H1 (cell line): ENCODE measurements around the gene DYNLL1. TPM values are rescaled to one million over a fixed set of nuclear protein-coding genes. Genes with fewer than 3 reads are reported as not detected.

Source experiments
- ATF3 ChIP-seq: IDR thresholded peaks from 2 replicates; pipeline ENCODE4 v1.6.1; 2011; ENCODE audit warnings: low read depth, mild to moderate bottlenecking, low read length; ENCODE audit not compliant: insufficient read depth
- CBX5 ChIP-seq: fragments of 300-800, 300-1000 bp; sonication (generic); IDR thresholded peaks from 2 replicates; pipeline ENCODE4 v1.7.1; 2016; ENCODE audit warnings: antibody characterized with exemption, low read length, low read depth
- CBX8 ChIP-seq: fragments of 300-800, 300-1000 bp; sonication (generic); IDR thresholded peaks from 2 replicates; pipeline ENCODE4 v1.7.1; 2016; ENCODE audit warnings: low read depth, low read length, borderline replicate concordance
- JUN ChIP-seq: IDR thresholded peaks from 2 replicates; pipeline ENCODE4 v1.6.1; 2011; ENCODE audit warnings: low read depth, mild to moderate bottlenecking, improper control_type of control experiment, low read length
- NANOG ChIP-seq: IDR thresholded peaks from 2 replicates; pipeline ENCODE4 v1.6.1; 2011; ENCODE audit warnings: low read length, low read depth, mild to moderate bottlenecking, inconsistent platforms; ENCODE audit not compliant: insufficient read depth, poor library complexity, severe bottlenecking
- POLR2A ChIP-seq, 2 experiments: IDR thresholded peaks; 1 replicate in 1 of 2; 2 replicates in 1 of 2; pipeline ENCODE4 v1.6.1; 2011; ENCODE audit warnings: low read depth in 2 of 2, low read length in 2 of 2, mild to moderate bottlenecking in 2 of 2; ENCODE audit errors: control extremely low read depth in 1 of 2
- SAP30 ChIP-seq: fragments of 300-600 bp; sonication (generic); IDR thresholded peaks from 2 replicates; pipeline ENCODE4 v1.7.1; 2012; ENCODE audit warnings: low read length, moderate library complexity, mild to moderate bottlenecking, inconsistent platforms; ENCODE audit not compliant: insufficient read depth, insufficient replicate concordance
- SP1 ChIP-seq: IDR thresholded peaks from 2 replicates; pipeline ENCODE4 v1.6.1; 2011; ENCODE audit warnings: low read depth, low read length
- TAF1 ChIP-seq: IDR thresholded peaks from 2 replicates; pipeline ENCODE4 v1.6.1; 2011; ENCODE audit warnings: mild to moderate bottlenecking, low read depth, low read length
- TCF12 ChIP-seq: IDR thresholded peaks from 2 replicates; pipeline ENCODE4 v1.6.1; 2011; ENCODE audit warnings: low read depth, mild to moderate bottlenecking, low read length
- polyA plus RNA-seq, 7 experiments: library from polyadenylated mRNA; depleted of rRNA in 3 of 7; stranded (reverse) in 5 of 7; unstranded in 2 of 7; fragments of >200 nt in 5 of 7; fragments of 200-250 nt in 2 of 7; gene quantifications; 1 replicate in 5 of 7; 2 replicates in 1 of 7; 4 replicates in 1 of 7; pipeline versions ENCODE4 v1.2.1 to v1.2.3, GENCODE V29; 2011 to 2013; ENCODE audit warnings: missing spikeins in 2 of 7, mixed read lengths in 2 of 7
- total RNA-seq: library from RNA; stranded (reverse); fragmentation: NEBNext Ultra II Directional; extraction: Animal tissue kit (Norgen Biotek cat#: 25700); gene quantifications from 2 replicates; pipeline ENCODE4 v1.2.1, GENCODE V29; 2021

Gene DYNLL1
- total and polyA plus RNA-seq, 2 of the 8 experiments (the other 6 are each of a cell fraction or from before 2014, with no cell fraction given): 423 to 488 TPM

DNA sequence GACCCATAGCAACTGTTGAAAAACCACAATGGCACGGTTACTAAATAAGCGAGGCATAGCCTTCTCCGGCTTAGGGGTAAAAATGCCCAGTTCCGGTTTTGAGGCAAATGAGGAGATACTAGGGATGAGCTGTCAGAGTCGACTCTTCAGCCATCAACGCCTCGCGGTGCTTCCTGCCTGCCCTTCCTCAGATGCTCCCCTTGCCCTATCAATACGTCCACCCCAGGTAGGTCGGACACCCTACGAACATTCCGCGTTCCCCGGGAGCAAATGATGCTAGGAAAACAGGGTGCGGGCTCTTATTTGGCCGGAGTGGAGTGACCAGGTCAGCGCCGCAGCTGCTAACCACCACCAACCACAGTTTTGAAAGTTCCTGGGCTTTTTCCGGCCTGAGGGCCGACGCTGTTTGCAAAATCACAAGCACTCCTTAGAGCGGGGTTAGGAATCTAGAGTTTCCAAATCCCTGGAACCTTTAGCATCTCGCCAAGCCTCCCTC lies 27.5 kb upstream of the DYNLL1 start (continued):
- TF ChIP-seq ATF3 (no peak), TAF1 (peak; percentile 32; the same call in 1 of the 2 replicates), SP1 (peak; percentile 86), CBX5 (no peak), SAP30 (peak; percentile 88), CBX8 (no peak), NANOG (no peak), JUN (no peak), TCF12 (0 out of 2 replicates have a peak, but pooled peaks have one; percentile 20), POLR2A (IDR thresholded peaks at IDR 0.05; ENCODE audit: control extremely low read depth in 1 of 2, low read depth in 2 of 2, low read length in 2 of 2) (peak in 1 of 2 experiments; percentile 25; a peak in 1 of 3 replicates)
